C4-2B (cell line): ENCODE results near the gene CRTC3.

Experiments used
- CTCF ChIP-seq: fragments of 450-650 bp; conservative IDR thresholded peaks from 2 replicates; pipeline ENCODE4 v1.5.1; 2017; ENCODE audit warnings: mild to moderate bottlenecking
- ZFX ChIP-seq: fragments of 450-650 bp; IDR thresholded peaks from 2 replicates; pipeline ENCODE4 v1.6.1; 2017

- no peak for TF ChIP-seq ZFX
- TF ChIP-seq CTCF, result no peak
Observed at GRCh38 chr15:90606641-90607040, 76.9 kb downstream of the CRTC3 start.
